ENCODE results near the gene DEFB123.
A peak's percentile ranks its signal among the peaks of the same experiment; 100 is the strongest.

GRCh38 chr20:31474758-31475427, 34.5 kb downstream of the DEFB123 start, which contains the start of the genes DEFB124 and REM1:
- TF ChIP-seq POLR2A (IDR thresholded peaks at IDR 0.05): peak in 1 of 2 donors; percentile 17
- no peak for TF ChIP-seq CTCF (IDR thresholded peaks at IDR 0.05)

Measured in vagina (tissue), 2 donors.